Thoracic aorta (tissue), 2 donors: ENCODE data around the gene SEC14L3. TPM values are rescaled to one million over a fixed set of nuclear protein-coding genes. Genes with fewer than 3 reads are reported as not detected.
A peak's percentile ranks its signal among the peaks of the same experiment; 100 is the strongest.

Experiments
- ATAC-seq: fragments of 150-250 bp; one replicate; pipeline ENCODE4 v1.8.0; 2017; ENCODE audit warnings: low read depth; ENCODE audit not compliant: insufficient number of reproducible peaks, low FRiP score
- DNase-seq: peaks from one replicate; pipeline ENCODE4 v3.0.0-alpha.2; 2020; ENCODE audit warnings: low spot score
- H3K27ac ChIP-seq, 2 donors: fragments of 200-600 bp; sonication (generic); 1 replicate in 1 of 2; 2 replicates in 1 of 2; pipeline ENCODE4 v1.5.1; 2016; ENCODE audit warnings: mild to moderate bottlenecking in 2 of 2, moderate library complexity in 2 of 2
- H3K27me3 ChIP-seq: fragments of 200-600 bp; sonication (generic); replicated peaks from 2 replicates; pipeline ENCODE4 v1.6.0; 2016; ENCODE audit warnings: mild to moderate bottlenecking; ENCODE audit not compliant: insufficient read depth
- H3K36me3 ChIP-seq: fragments of 200-600 bp; sonication (generic); one replicate; pipeline ENCODE4 v1.5.1; 2016
- H3K4me1 ChIP-seq, 2 donors: fragments of 200-600 bp; sonication (generic); 1 replicate in 1 of 2; 2 replicates in 1 of 2; pipeline versions ENCODE4 v1.5.1 to v1.6.0; 2016; ENCODE audit warnings: low read depth in 2 of 2, mild to moderate bottlenecking in 1 of 2; ENCODE audit not compliant: control insufficient read depth in 1 of 2
- H3K4me3 ChIP-seq: fragments of 200-600 bp; sonication (generic); 2 replicates; pipeline ENCODE4 v1.5.1; 2016; ENCODE audit warnings: mild to moderate bottlenecking
- H3K9me3 ChIP-seq: fragments of 200-600 bp; sonication (generic); 2 replicates; pipeline ENCODE4 v1.5.1; 2016
- total RNA-seq, 2 donors: library from RNA; depleted of rRNA; stranded (reverse); fragments of >200 nt; gene quantifications; one replicate each; pipeline versions ENCODE4 v1.1.0 to v1.2.3, GENCODE V29; 2016
- TF ChIP-seq, protein P1 (sequence below): fragments of 200-600 bp; sonication (generic); IDR thresholded peaks from one replicate; pipeline ENCODE4 v1.5.1; 2019; ENCODE audit warnings: antibody characterized with exemption

SEC14L3 gene
- total RNA-seq, 2 donors from 2014 or later: not detected

DNA sequence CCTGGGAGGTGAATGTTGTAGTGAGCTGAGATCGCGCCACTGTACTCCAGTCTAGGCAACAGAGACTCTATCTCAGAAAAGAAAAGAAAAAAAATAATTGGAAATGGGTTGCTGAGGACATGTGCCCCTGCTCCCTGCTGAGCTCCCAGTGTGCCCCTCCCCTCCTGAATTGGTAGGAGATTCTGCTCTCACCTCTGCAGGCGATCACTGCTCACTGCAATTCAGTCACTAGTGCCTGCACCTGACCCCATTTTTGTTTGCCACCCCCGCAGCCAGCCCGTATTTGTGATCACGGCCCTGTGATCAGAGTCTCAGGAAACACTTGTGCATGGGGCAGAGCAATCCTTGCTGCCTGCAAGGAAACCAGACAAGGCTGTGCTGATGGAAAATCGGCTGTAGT lies 16.3 kb upstream of the SEC14L3 start:
- Histone ChIP-seq H3K27me3 (no peaks in the 10 kb centered on the region), H3K4me1 (no peaks in the 10 kb centered on the region), H3K36me3 (no peaks in the 10 kb centered on the region), H3K9me3 (no peaks in the 10 kb centered on the region), H3K27ac (no peak overlapping the region), H3K4me3 (no peak overlapping the region)
- TF ChIP-seq, protein P1, sequence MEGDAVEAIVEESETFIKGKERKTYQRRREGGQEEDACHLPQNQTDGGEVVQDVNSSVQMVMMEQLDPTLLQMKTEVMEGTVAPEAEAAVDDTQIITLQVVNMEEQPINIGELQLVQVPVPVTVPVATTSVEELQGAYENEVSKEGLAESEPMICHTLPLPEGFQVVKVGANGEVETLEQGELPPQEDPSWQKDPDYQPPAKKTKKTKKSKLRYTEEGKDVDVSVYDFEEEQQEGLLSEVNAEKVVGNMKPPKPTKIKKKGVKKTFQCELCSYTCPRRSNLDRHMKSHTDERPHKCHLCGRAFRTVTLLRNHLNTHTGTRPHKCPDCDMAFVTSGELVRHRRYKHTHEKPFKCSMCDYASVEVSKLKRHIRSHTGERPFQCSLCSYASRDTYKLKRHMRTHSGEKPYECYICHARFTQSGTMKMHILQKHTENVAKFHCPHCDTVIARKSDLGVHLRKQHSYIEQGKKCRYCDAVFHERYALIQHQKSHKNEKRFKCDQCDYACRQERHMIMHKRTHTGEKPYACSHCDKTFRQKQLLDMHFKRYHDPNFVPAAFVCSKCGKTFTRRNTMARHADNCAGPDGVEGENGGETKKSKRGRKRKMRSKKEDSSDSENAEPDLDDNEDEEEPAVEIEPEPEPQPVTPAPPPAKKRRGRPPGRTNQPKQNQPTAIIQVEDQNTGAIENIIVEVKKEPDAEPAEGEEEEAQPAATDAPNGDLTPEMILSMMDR: no peak
- ATAC-seq: no peak
- DNase-seq: no peak

DNA sequence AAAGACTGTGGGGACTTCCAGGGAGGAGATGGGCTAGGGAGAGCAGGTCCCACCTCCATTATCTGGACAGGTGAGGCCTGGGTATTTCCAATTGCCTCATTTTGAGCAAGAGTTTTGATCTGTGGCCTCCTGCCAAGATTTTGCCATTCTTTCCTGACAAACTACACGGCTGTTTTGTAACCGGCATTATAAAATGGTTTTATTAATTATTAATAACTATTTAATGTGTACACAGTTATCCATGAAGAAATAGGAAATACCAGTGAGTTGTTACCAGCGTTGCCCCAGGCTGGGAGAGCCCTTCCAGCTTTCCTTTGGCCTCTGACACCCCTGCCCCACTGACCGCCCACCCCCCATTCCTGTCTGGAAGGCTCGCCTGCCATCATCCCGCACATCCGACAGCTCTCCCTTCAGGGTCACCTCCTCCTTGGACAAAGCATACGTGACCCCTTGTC lies 14.9 kb upstream of the SEC14L3 start:
- ATAC-seq (no peak), DNase-seq (no peak)
- TF ChIP-seq, protein P1: no peak

DNA sequence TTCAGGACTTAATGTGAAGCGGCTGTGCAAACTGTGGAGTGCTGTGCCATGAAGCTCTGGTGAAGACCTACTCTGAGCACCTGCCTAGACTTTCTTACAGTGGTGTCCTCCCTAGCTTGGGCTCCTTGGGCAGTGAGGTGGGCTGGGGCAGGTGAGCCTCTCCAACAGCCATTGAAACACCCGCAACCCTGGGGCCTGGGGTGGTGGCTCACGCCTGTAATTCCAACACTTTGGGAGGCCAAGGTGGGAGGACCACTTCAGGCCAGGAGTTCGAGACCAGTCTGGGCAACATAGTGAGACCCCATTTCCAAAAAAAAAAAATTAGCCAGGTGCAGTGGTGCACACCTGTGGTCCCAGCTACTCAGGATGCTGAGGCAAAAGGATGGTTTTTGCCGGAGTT lies 14.3 kb upstream of the SEC14L3 start:
- H3K27me3 ChIP-seq: no peaks in the 10 kb centered on the region
- H3K9me3 ChIP-seq: no peaks in the 10 kb centered on the region
- no peak overlapping the region for H3K27ac ChIP-seq
- DNase-seq (no peak), ATAC-seq (no peak)
- TF ChIP-seq, protein P1: no peak
- no peaks in the 10 kb centered on the region for H3K36me3 ChIP-seq
- no peak overlapping the region for H3K4me3 ChIP-seq
- H3K4me1 ChIP-seq: no peaks in the 10 kb centered on the region

More for the DNA sequence above, 14.9 kb upstream of the SEC14L3 start:
- no peaks in the 10 kb centered on the region for H3K27me3 ChIP-seq
- H3K36me3 ChIP-seq: no peaks in the 10 kb centered on the region
- H3K4me1 ChIP-seq: no peaks in the 10 kb centered on the region
- H3K4me3 ChIP-seq: no peak overlapping the region
- no peak overlapping the region for H3K27ac ChIP-seq
- H3K9me3 ChIP-seq: no peaks in the 10 kb centered on the region

GRCh38 chr22:30485362-30485988 lies 13.7 kb upstream of the SEC14L3 start:
- Histone ChIP-seq H3K27me3 (no peaks in the 10 kb centered on the region), H3K9me3 (no peaks in the 10 kb centered on the region), H3K4me3 (no peak overlapping the region), H3K27ac (no peak overlapping the region), H3K36me3 (no peaks in the 10 kb centered on the region), H3K4me1 (no peaks in the 10 kb centered on the region)
- no peak for DNase-seq
- TF ChIP-seq, protein P1: peak; percentile 94
- no peak for ATAC-seq

- Histone ChIP-seq H3K4me1 (no peaks in the 10 kb centered on the region), H3K9me3 (no peaks in the 10 kb centered on the region), H3K27ac (no peak overlapping the region), H3K4me3 (no peak overlapping the region), H3K36me3 (no peaks in the 10 kb centered on the region), H3K27me3 (no peaks in the 10 kb centered on the region)
- DNase-seq (no peak), ATAC-seq (no peak)
- TF ChIP-seq, protein P1: no peak
Observed at GRCh38 chr22:30483169-30483568, 11.4 kb upstream of the SEC14L3 start.
